Nephron (organoid): ENCODE data around the gene BZW1.
A peak's percentile ranks its signal among the peaks of the same experiment; 100 is the strongest.

Experiments used
- H3K27ac Mint-ChIP-seq, 3 experiments: 2 replicates each; pipeline ENCODE4 v1.8.0; 2020; ENCODE audit warnings: mixed read lengths in 3 of 3, mild to moderate bottlenecking in 2 of 3, moderate library complexity in 1 of 3
- H3K27me3 Mint-ChIP-seq: 2 replicates; pipeline ENCODE4 v1.8.0; 2021; ENCODE audit warnings: low read depth, mild to moderate bottlenecking, moderate library complexity, mixed read lengths
- H3K36me3 Mint-ChIP-seq: 2 replicates; pipeline ENCODE4 v1.8.0; 2020; ENCODE audit warnings: low read depth, mixed read lengths
- H3K4me1 Mint-ChIP-seq: 2 replicates; pipeline ENCODE4 v1.8.0; 2020; ENCODE audit warnings: mixed read lengths
- H3K4me3 Mint-ChIP-seq, 3 experiments: 2 replicates each; pipeline ENCODE4 v1.8.0; 2020; ENCODE audit warnings: mild to moderate bottlenecking in 3 of 3, mixed read lengths in 3 of 3, moderate library complexity in 2 of 3
- H3K9me3 Mint-ChIP-seq: 2 replicates; pipeline ENCODE4 v1.8.0; 2020; ENCODE audit warnings: mixed read lengths
- TF ChIP-seq, protein P1 (sequence below), 3 experiments: fragments of 200-600 bp; sonication (generic); IDR thresholded peaks; one replicate each; pipeline ENCODE4 v1.5.0; 2021; ENCODE audit warnings: antibody characterized with exemption in 3 of 3; ENCODE audit not compliant: unreplicated experiment in 3 of 3

The BZW1 gene

DNA sequence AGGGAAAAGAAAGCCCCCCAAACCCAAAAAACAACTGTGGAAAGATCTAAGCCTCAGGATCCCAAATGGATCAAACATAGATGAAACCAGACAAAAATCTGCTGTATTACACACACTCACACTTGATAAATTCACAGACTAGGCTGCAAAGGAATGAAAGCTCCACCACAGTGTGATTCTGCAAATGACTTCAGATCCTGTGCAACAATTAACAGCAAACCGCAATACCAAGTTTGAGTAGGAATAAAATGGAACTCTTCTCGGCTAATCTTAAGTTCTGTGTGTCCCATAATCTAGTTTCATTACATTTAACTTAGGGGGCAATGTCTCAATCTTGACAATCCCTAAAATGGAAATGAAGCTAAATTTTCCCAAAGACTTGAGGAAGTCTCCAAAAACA is 40.9 kb downstream of the BZW1 start:
- H3K4me3 Mint-ChIP-seq, result no peak overlapping the region
- no peaks in the 10 kb centered on the region for H3K4me1 Mint-ChIP-seq
- no peaks in the 10 kb centered on the region for H3K27me3 Mint-ChIP-seq
- H3K27ac Mint-ChIP-seq, result no peak overlapping the region
- peaks cover 68% of the 10 kb centered on the region for H3K36me3 Mint-ChIP-seq
- H3K9me3 Mint-ChIP-seq, result no peaks in the 10 kb centered on the region
- TF ChIP-seq, protein P1, sequence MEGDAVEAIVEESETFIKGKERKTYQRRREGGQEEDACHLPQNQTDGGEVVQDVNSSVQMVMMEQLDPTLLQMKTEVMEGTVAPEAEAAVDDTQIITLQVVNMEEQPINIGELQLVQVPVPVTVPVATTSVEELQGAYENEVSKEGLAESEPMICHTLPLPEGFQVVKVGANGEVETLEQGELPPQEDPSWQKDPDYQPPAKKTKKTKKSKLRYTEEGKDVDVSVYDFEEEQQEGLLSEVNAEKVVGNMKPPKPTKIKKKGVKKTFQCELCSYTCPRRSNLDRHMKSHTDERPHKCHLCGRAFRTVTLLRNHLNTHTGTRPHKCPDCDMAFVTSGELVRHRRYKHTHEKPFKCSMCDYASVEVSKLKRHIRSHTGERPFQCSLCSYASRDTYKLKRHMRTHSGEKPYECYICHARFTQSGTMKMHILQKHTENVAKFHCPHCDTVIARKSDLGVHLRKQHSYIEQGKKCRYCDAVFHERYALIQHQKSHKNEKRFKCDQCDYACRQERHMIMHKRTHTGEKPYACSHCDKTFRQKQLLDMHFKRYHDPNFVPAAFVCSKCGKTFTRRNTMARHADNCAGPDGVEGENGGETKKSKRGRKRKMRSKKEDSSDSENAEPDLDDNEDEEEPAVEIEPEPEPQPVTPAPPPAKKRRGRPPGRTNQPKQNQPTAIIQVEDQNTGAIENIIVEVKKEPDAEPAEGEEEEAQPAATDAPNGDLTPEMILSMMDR (IDR thresholded peaks at IDR 0.05; ENCODE audit: unreplicated experiment in 3 of 3), result no peak

DNA sequence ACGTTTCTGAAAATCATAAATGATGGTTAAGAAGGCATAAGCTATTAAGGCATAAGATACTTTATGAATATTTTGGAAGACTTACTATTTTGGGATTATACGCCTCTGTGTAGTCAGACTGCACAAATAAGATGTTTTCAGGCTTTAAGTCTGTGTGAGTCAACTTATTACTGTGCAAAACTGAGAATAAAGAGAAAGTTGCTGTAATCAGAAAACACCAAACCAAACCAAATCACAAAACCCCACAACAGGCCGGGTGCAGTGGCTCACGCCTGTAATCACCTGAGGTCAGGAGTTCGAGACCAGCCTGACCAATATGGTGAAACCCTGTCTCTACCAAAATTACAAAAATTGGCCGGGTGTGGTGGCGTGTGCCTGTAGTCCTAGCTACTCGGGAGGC is 45.1 kb downstream of the BZW1 start:
- H3K9me3 Mint-ChIP-seq, result no peaks in the 10 kb centered on the region
- H3K36me3 Mint-ChIP-seq, result peaks cover 86% of the 10 kb centered on the region
- H3K4me3 Mint-ChIP-seq, result no peak overlapping the region
- TF ChIP-seq, protein P1 (IDR thresholded peaks at IDR 0.05; ENCODE audit: unreplicated experiment in 3 of 3), result no peak
- H3K27me3 Mint-ChIP-seq, result no peaks in the 10 kb centered on the region
- peaks cover 28% of the 10 kb centered on the region for H3K4me1 Mint-ChIP-seq
- H3K27ac Mint-ChIP-seq, result no peak overlapping the region

DNA sequence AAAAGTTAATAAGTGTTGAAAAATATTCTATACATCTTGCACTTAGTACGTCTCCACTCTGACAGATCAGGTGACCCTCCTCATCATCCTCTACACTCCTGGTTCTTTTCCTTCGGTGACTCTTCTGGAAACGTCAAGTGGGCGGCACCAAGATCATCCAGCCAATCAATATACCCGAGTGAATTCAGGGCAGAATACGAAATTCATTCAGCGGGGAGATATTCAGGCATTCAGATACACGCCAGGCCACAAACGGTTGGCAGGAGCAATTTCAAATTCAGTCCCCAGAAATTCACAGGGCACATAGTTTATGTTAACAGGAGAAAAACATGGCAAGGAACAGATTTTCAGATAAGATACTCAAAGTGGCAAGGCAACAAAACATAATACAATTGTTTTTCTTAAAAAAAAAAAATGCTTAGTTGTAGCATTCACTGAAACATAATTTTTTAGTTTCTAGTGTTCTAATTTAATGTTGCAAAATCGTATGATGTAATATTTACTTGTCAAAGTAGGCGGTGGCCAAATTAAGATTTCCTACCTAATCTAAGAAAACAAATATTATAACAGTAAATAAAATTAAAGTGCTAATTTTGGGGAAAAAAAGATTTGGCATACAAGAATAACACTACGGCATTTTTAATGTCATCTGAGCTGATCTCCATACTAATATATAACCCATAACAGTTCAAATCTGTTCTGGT is 48.5 kb downstream of the BZW1 start:
- H3K27ac Mint-ChIP-seq, result peak overlapping the region in 2 of 3 experiments; percentile 11 to 25

DNA sequence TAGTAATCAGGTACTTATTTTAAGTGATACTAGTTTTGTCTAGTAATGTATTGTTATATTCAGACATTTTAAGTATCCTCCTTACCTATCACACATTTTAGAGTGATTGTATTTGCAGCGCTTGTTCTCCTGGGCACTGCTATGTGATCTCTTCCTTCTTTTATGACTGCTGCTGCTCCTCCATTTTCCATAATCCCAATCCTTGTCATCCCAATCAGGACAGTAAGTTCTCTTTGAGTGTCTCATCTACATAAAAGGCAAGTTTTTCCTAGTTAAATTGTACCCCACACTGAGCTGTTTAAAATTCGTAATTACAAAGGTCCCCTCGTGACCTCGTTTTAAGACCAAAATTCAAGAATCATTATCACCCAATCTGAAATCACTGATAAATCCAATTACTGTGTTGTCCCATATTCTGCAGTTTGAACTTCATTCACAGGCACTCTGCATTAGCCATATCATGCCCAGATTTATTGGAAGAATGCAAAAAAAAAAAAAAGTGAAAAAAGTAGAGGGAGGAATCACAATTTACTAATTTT is 50.0 kb downstream of the BZW1 start:
- Mint-ChIP-seq H3K4me3 (peak overlapping the region; percentile 92 to 100 (median 99)), H3K4me1 (peaks cover 45% of the 10 kb centered on the region), H3K36me3 (peaks cover 56% of the 10 kb centered on the region), H3K27ac (peak overlapping the region; percentile 99 to 100 (median 100)), H3K9me3 (peaks cover 3% of the 10 kb centered on the region), H3K27me3 (no peaks in the 10 kb centered on the region)
- TF ChIP-seq, protein P1 (IDR thresholded peaks at IDR 0.05; ENCODE audit: unreplicated experiment in 3 of 3), result no peak

More for the DNA sequence above, 48.5 kb downstream of the BZW1 start:
- peaks cover 64% of the 10 kb centered on the region for H3K36me3 Mint-ChIP-seq
- peaks cover 45% of the 10 kb centered on the region for H3K4me1 Mint-ChIP-seq
- H3K27me3 Mint-ChIP-seq, result no peaks in the 10 kb centered on the region
- peaks cover 3% of the 10 kb centered on the region for H3K9me3 Mint-ChIP-seq
- TF ChIP-seq, protein P1 (IDR thresholded peaks at IDR 0.05; ENCODE audit: unreplicated experiment in 3 of 3), result no peak
- peak overlapping the region; percentile 61 to 80 (median 73) for H3K4me3 Mint-ChIP-seq

DNA sequence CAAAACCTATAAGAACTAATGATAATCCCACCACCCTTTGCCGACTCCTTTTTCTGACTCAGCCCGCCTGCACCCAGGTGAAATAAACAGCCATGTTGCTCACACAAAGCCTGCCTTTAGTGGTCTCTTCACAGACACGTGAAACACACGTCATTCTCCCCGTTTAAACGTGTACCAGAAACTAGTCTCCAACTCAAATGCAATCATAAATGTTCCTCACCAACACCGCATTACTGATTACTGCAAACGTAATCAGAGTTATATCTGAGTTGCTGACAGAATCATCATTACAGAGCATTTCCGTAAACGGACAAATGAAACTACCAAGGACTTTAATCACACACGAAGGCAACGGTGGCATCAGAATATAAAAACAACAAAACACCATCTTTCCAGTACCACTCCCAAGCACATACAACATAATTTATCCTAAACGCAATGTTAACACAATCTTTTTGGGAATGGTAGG is 50.9 kb downstream of the BZW1 start:
- H3K9me3 Mint-ChIP-seq, result peaks cover 3% of the 10 kb centered on the region
- peak overlapping the region; percentile 99 to 100 (median 100) for H3K27ac Mint-ChIP-seq
- TF ChIP-seq, protein P1 (IDR thresholded peaks at IDR 0.05; ENCODE audit: unreplicated experiment in 3 of 3), result no peak
- no peaks in the 10 kb centered on the region for H3K27me3 Mint-ChIP-seq
- H3K4me3 Mint-ChIP-seq, result peak overlapping the region; percentile 92 to 100 (median 99)
- peaks cover 52% of the 10 kb centered on the region for H3K4me1 Mint-ChIP-seq
- H3K36me3 Mint-ChIP-seq, result peaks cover 47% of the 10 kb centered on the region
